ENCODE data around the gene PEX5L. TPM values are rescaled to one million over a fixed set of nuclear protein-coding genes. Genes with fewer than 3 reads are reported as not detected.

PEX5L gene
- total RNA-seq, 1 experiment from 2014 or later: 0.47 TPM

DNA sequence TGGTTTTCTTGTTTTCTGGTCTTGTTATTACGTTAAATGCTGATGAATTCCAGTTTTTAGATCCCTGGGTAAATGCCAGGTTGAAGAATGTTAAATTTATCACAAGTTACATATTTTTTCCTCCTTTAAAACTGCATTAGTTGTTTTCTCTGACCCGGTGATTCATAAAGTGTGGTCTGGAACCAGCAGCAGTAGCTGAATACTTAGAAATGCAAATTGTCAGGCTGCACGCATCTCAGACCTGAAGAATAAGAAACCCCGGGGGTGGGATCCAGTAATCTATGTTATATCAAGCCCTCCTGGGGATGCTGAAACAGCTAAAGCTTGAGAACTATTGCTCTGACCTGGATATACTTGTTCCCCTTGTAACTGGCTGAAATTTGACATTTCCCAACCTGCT is 69.1 kb downstream of the PEX5L start:
- H3K36me3 Mint-ChIP-seq (ENCODE audit: insufficient read depth, unreplicated experiment): peaks cover 13% of the 10 kb centered on the region
- H3K27ac Mint-ChIP-seq (ENCODE audit: low read depth, unreplicated experiment): peak overlapping the region; percentile 9
- ChIA-PET CTCF (interaction anchor here (0.6 to 1.4 kb wide), 4 partner anchors 13 to 412 kb away, joined by 3 to 4 read pairs (median 3); no protein-coding TSS in a partner anchor), POLR2A (no interaction called here)
- no peaks in the 10 kb centered on the region for H3K27me3 Mint-ChIP-seq (ENCODE audit: insufficient read depth, unreplicated experiment)
- intact Hi-C loops (cut with micrococcal nuclease): no loop called here
- H3K9me3 Mint-ChIP-seq (ENCODE audit: unreplicated experiment): no peaks in the 10 kb centered on the region
- DNase-seq (ENCODE audit: unreplicated experiment): peak; percentile 8
- no peak overlapping the region for H3K4me3 Mint-ChIP-seq (ENCODE audit: unreplicated experiment)
- BruUV-seq (replicated peaks): no TSS peak
- H3K4me1 Mint-ChIP-seq (ENCODE audit: insufficient read depth, unreplicated experiment): peaks cover 22% of the 10 kb centered on the region
- TF ChIP-seq, protein P1, sequence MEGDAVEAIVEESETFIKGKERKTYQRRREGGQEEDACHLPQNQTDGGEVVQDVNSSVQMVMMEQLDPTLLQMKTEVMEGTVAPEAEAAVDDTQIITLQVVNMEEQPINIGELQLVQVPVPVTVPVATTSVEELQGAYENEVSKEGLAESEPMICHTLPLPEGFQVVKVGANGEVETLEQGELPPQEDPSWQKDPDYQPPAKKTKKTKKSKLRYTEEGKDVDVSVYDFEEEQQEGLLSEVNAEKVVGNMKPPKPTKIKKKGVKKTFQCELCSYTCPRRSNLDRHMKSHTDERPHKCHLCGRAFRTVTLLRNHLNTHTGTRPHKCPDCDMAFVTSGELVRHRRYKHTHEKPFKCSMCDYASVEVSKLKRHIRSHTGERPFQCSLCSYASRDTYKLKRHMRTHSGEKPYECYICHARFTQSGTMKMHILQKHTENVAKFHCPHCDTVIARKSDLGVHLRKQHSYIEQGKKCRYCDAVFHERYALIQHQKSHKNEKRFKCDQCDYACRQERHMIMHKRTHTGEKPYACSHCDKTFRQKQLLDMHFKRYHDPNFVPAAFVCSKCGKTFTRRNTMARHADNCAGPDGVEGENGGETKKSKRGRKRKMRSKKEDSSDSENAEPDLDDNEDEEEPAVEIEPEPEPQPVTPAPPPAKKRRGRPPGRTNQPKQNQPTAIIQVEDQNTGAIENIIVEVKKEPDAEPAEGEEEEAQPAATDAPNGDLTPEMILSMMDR (IDR thresholded peaks at IDR 0.05; ENCODE audit: unreplicated experiment): no peak

DNA sequence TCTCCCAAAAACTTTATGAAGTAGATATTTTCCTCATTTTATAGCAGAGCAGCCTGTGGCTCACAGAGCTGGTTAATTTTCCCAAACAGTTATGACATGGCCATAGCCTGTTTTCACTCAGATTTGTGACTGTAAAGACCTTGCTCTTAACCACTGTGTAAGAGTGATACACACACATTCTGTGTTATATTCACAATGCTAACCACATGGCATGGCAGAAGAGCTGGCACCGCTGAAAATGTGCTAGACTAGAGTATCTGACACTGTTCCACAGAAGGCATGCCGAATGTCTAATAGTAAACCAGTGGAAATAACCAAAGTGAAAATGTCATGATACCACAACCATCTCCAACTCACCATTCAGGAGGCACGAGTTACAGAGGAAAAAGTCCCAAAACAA is 71.8 kb downstream of the PEX5L start:
- Mint-ChIP-seq H3K27ac (ENCODE audit: low read depth, unreplicated experiment) (no peak overlapping the region), H3K4me1 (ENCODE audit: insufficient read depth, unreplicated experiment) (peaks cover 11% of the 10 kb centered on the region), H3K36me3 (ENCODE audit: insufficient read depth, unreplicated experiment) (peaks cover 6% of the 10 kb centered on the region), H3K4me3 (ENCODE audit: unreplicated experiment) (no peak overlapping the region), H3K9me3 (ENCODE audit: unreplicated experiment) (no peaks in the 10 kb centered on the region), H3K27me3 (ENCODE audit: insufficient read depth, unreplicated experiment) (no peaks in the 10 kb centered on the region)
- intact Hi-C loops (cut with micrococcal nuclease): no loop called here
- TF ChIP-seq, protein P1 (IDR thresholded peaks at IDR 0.05; ENCODE audit: unreplicated experiment): no peak
- no TSS peak for BruUV-seq (replicated peaks)
- no peak for DNase-seq (ENCODE audit: unreplicated experiment)
- POLR2A ChIA-PET: interaction anchor here (0.6 kb wide), 1 partner anchor 23 kb away, joined by 3 read pairs; no protein-coding TSS in a partner anchor
- CTCF ChIA-PET: interaction anchor here (0.7 kb wide), 1 partner anchor 53 kb away, joined by 3 read pairs; no protein-coding TSS in a partner anchor

DNA sequence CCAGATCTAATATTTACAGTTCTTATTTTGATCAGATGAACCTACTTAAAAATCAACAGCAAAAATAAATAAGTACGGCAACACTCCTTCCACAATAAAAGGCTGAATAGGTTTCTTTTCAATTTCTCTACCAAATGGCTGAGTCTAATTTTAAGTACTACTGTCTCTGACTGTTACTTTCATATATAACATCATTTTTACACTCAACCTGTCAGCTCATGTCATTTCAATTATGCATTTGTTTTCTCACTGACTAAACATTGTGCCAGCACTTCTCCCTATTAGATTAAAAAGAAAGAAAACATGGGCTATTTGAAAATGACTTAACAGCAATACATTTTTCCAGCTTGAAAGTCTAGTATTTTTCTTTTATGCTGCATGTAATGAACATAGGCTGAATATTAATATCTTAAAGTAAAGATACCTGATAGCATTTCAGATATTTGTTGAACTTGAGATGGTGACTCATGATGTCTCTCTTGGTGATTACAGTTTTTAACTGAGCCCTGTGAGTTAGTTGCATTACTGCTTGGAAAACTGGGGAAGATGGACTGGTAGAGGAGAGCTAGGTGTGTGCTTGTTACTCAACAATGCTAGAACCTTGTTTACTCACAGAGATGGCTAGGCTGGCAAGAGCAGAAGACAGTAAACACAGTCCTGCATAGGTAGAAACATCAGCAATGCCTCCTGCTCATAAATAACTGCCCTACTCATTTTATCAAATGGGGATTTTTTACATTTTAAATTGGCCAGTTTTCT is 73.9 kb downstream of the PEX5L start:
- Mint-ChIP-seq H3K27ac (ENCODE audit: low read depth, unreplicated experiment) (no peak overlapping the region), H3K9me3 (ENCODE audit: unreplicated experiment) (no peaks in the 10 kb centered on the region), H3K27me3 (ENCODE audit: insufficient read depth, unreplicated experiment) (no peaks in the 10 kb centered on the region), H3K4me3 (ENCODE audit: unreplicated experiment) (no peak overlapping the region), H3K4me1 (ENCODE audit: insufficient read depth, unreplicated experiment) (peaks cover 9% of the 10 kb centered on the region), H3K36me3 (ENCODE audit: insufficient read depth, unreplicated experiment) (peaks cover 6% of the 10 kb centered on the region)
- BruUV-seq (replicated peaks): no TSS peak
- peak; percentile 9 for DNase-seq (ENCODE audit: unreplicated experiment)
- ChIA-PET CTCF (interaction anchor here (1.0 kb wide), 1 partner anchor 212 kb away, joined by 4 read pairs; no protein-coding TSS in a partner anchor), POLR2A (interaction anchor here (0.7 to 1.0 kb wide), 2 partner anchors 9 to 240 kb away, joined by 3 read pairs; no protein-coding TSS in a partner anchor)
- TF ChIP-seq, protein P1 (IDR thresholded peaks at IDR 0.05; ENCODE audit: unreplicated experiment): no peak
- intact Hi-C loops (cut with micrococcal nuclease): no loop called here

DNA sequence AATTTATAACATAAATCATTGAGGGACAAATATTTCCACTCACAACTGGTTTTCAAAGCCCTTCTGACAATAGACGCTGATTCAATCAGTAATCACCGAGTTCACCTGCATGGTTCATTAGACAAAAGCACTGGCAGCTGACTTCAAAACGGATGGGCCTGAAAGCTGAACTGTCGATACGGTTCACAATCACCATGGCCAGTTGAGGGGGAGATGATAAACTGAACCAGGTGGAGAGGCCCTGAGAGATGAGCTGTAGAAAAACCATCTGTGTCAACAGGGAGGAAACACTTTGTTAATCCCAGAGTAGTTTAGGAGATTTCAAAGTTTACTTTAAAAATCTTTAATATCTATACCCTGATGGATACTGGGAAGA is 75.0 kb downstream of the PEX5L start:
- ChIA-PET CTCF (interaction anchor here (1.0 kb wide), 1 partner anchor 211 kb away, joined by 4 read pairs; no protein-coding TSS in a partner anchor), POLR2A (interaction anchor here (0.6 kb wide), 1 partner anchor 156 kb away, joined by 3 read pairs; no protein-coding TSS in a partner anchor)
- Mint-ChIP-seq H3K27ac (ENCODE audit: low read depth, unreplicated experiment) (no peak overlapping the region), H3K4me3 (ENCODE audit: unreplicated experiment) (no peak overlapping the region), H3K9me3 (ENCODE audit: unreplicated experiment) (no peaks in the 10 kb centered on the region), H3K36me3 (ENCODE audit: insufficient read depth, unreplicated experiment) (peaks cover under 1% of the 10 kb centered on the region), H3K27me3 (ENCODE audit: insufficient read depth, unreplicated experiment) (no peaks in the 10 kb centered on the region), H3K4me1 (ENCODE audit: insufficient read depth, unreplicated experiment) (peaks cover 11% of the 10 kb centered on the region)
- no TSS peak for BruUV-seq (replicated peaks)
- no peak for DNase-seq (ENCODE audit: unreplicated experiment)
- intact Hi-C loops (cut with micrococcal nuclease): no loop called here
- TF ChIP-seq, protein P1 (IDR thresholded peaks at IDR 0.05; ENCODE audit: unreplicated experiment): no peak

Measured in MCF 10A (cell line).